ENCODE results near the gene RASSF7.
A peak's percentile ranks its signal among the peaks of the same experiment; 100 is the strongest.
"Not testable (repeated sequence)": the region's sequence is repeated elsewhere in the genome, so short reads cannot be mapped to it uniquely, and the experiment has no call there.

RASSF7 gene

GRCh38 chr11:569158-569885 is 8.6 kb downstream of the RASSF7 start:
- H3K4me3 ChIP-seq (replicated peaks in 1 of 2; ENCODE audit: low read depth in 2 of 2, low read length in 2 of 2): peak overlapping the region; percentile 58 to 66
- TF ChIP-seq CTCF (IDR thresholded peaks at IDR 0.05; ENCODE audit: low read depth, low read length): no peak
- DNase-seq (ENCODE audit: low read depth in 2 of 2): no peak

GRCh38 chr11:571802-572185 is 11.0 kb downstream of the RASSF7 start:
- no peak for DNase-seq (ENCODE audit: low read depth in 2 of 2)
- no peak overlapping the region for H3K4me3 ChIP-seq (replicated peaks in 1 of 2; ENCODE audit: low read depth in 2 of 2, low read length in 2 of 2)
- TF ChIP-seq CTCF (IDR thresholded peaks at IDR 0.05; ENCODE audit: low read depth, low read length): no peak

GRCh38 chr11:573146-573759 is 12.5 kb downstream of the RASSF7 start:
- no peak for TF ChIP-seq CTCF (IDR thresholded peaks at IDR 0.05; ENCODE audit: low read depth, low read length)
- no peak overlapping the region for H3K4me3 ChIP-seq (replicated peaks in 1 of 2; ENCODE audit: low read depth in 2 of 2, low read length in 2 of 2)
- DNase-seq (ENCODE audit: low read depth in 2 of 2): no peak

GRCh38 chr11:574031-574570 is 13.3 kb downstream of the RASSF7 start:
- DNase-seq (ENCODE audit: low read depth in 2 of 2); H3K4me3 ChIP-seq (replicated peaks in 1 of 2; ENCODE audit: low read depth in 2 of 2, low read length in 2 of 2): not testable (repeated sequence)

GRCh38 chr11:574632-575312 is 14.0 kb downstream of the RASSF7 start:
- DNase-seq (ENCODE audit: low read depth in 2 of 2): peak in 1 of 2 donors; percentile 23
- TF ChIP-seq CTCF (IDR thresholded peaks at IDR 0.05; ENCODE audit: low read depth, low read length): no peak
- H3K4me3 ChIP-seq (replicated peaks in 1 of 2; ENCODE audit: low read depth in 2 of 2, low read length in 2 of 2): peak overlapping the region; percentile 53 to 72

GRCh38 chr11:575313-575995 is 14.7 kb downstream of the RASSF7 start:
- H3K4me3 ChIP-seq (replicated peaks in 1 of 2; ENCODE audit: low read depth in 2 of 2, low read length in 2 of 2): peak overlapping the region; percentile 53 to 72
- TF ChIP-seq CTCF (IDR thresholded peaks at IDR 0.05; ENCODE audit: low read depth, low read length): no peak
- DNase-seq (ENCODE audit: low read depth in 2 of 2): no peak

Data from cardiac fibroblast (primary cell).